ENCODE measurements around the gene PI16.

DNA sequence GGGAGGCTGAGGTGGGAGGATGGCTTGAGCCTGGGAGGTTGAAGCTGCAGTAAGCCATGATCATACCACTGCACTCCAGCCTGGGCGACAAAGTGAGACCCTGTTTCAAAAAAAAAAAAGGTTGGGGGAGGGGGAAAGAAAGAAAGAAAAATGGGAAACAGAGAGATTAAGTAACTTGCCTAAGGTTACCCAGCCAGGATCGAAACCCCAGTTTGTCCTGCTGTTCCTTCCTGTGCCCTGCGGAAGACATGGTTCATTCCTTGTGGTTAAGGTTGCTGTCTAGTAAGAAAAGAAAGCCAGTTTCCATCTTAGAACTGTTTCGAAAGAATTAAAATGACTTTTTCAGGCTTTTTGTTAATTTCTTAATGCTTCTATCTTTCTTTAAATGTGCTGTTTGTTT is 38.9 kb upstream of the PI16 start:
- TF ChIP-seq USF1 (IDR thresholded peaks at IDR 0.05) (no peak), RAD21 (IDR thresholded peaks at IDR 0.05; ENCODE audit: low read depth) (no peak), TAF1 (IDR thresholded peaks at IDR 0.05; ENCODE audit: low read depth) (no peak)
